GM18909 (cell line): ENCODE data around the gene TRABD2B.

Source experiments
- ATAC-seq: cut with Tn5 transposase; IDR thresholded peaks from one replicate; pipeline ENCODE4 v1.9.1; 2021; ENCODE audit warnings: mild to moderate bottlenecking; ENCODE audit not compliant: unreplicated experiment, poor library complexity

The TRABD2B gene

GRCh38 chr1:47865881-47866535 is 131.2 kb downstream of the TRABD2B start:
- no peak for ATAC-seq

GRCh38 chr1:47859092-47859743 is 138.0 kb downstream of the TRABD2B start:
- no peak for ATAC-seq

- ATAC-seq: no peak
Measured at GRCh38 chr1:47856996-47857395, 140.2 kb downstream of the TRABD2B start.

- no peak for ATAC-seq
Measured at GRCh38 chr1:47855230-47855629, 142.0 kb downstream of the TRABD2B start.

- no peak for ATAC-seq
Measured at GRCh38 chr1:47854552-47855144, 142.5 kb downstream of the TRABD2B start.

- no peak for ATAC-seq
Measured at GRCh38 chr1:47853852-47854251, 143.3 kb downstream of the TRABD2B start.

- no peak for ATAC-seq
Measured at GRCh38 chr1:47853059-47853458, 144.1 kb downstream of the TRABD2B start.

GRCh38 chr1:47852006-47852718 is 145.0 kb downstream of the TRABD2B start:
- ATAC-seq: no peak

- no peak for ATAC-seq
Measured at GRCh38 chr1:47850451-47850850, 146.7 kb downstream of the TRABD2B start.

- ATAC-seq: no peak
Measured at GRCh38 chr1:47849591-47850261, 147.5 kb downstream of the TRABD2B start.

- ATAC-seq: no peak
Measured at GRCh38 chr1:47849005-47849521, 148.1 kb downstream of the TRABD2B start.

- no peak for ATAC-seq
Measured at GRCh38 chr1:47847763-47848162, 149.4 kb downstream of the TRABD2B start.

GRCh38 chr1:47844558-47844955 is 152.6 kb downstream of the TRABD2B start:
- no peak for ATAC-seq

GRCh38 chr1:47843781-47844557 is 153.2 kb downstream of the TRABD2B start:
- no peak for ATAC-seq

- no peak for ATAC-seq
Measured at GRCh38 chr1:47843059-47843458, 154.1 kb downstream of the TRABD2B start.

GRCh38 chr1:47842228-47842919 is 154.8 kb downstream of the TRABD2B start:
- ATAC-seq: no peak

GRCh38 chr1:47841356-47841755 is 155.8 kb downstream of the TRABD2B start:
- no peak for ATAC-seq

- no peak for ATAC-seq
Measured at GRCh38 chr1:47840393-47841190, 156.6 kb downstream of the TRABD2B start.
